ENCODE measurements around the gene SHC2.

DNA sequence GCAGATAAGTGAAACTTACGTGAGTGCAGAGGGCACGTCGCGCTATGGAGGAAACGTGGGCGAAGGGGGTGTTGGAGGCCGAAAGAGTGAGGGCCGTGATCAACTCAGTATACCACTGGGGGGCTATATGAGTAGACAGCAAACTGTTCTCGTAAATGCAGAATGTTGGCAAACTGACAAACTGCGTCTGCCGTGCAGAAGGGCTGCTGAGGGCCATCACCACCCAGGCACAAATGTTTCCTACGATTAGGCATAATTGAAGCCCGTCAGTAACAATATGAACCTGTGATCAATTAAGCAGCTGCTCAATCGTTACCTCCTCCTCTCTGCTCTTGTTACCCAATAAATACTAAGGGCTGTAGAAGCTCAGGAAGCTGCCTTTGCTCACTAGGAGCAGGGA is 18.1 kb upstream of the SHC2 start:
- TF ChIP-seq CTCF (IDR thresholded peaks at IDR 0.05; ENCODE audit: insufficient read depth, low read depth, low read length) (no peak), EZH2 (IDR thresholded peaks at IDR 0.05; ENCODE audit: insufficient read depth, low read length) (no peak)
